A549 (cell line): Measurements from ENCODE around the gene SPATA46.

Source experiments
- CTCF ChIP-seq: fragments of >200 bp; sonication (Bioruptor Twin); formaldehyde crosslinking; IDR thresholded peaks from 3 replicates; pipeline ENCODE4 v1.5.1; 2016
- ELK1 ChIP-seq: fragments of 150-350 bp; IDR thresholded peaks from 2 replicates; pipeline ENCODE4 v1.6.1; 2014; ENCODE audit warnings: low read depth, mild to moderate bottlenecking, low read length
- FOXS1 ChIP-seq: fragments of 250-450 bp; sonication (Bioruptor Pico); IDR thresholded peaks from 2 replicates; pipeline ENCODE4 v1.5.0; 2020; ENCODE audit warnings: mild to moderate bottlenecking, moderate library complexity
- HMGXB4 ChIP-seq: fragments of 250-450 bp; sonication (Bioruptor Pico); IDR thresholded peaks from 2 replicates; pipeline ENCODE4 v1.5.0; 2021; ENCODE audit warnings: mild to moderate bottlenecking, moderate library complexity, borderline replicate concordance
- JUN ChIP-seq, 2 experiments: fragments of >200 bp; sonication (Bioruptor Twin); formaldehyde crosslinking; IDR thresholded peaks; 2 replicates in 1 of 2; 3 replicates in 1 of 2; pipeline ENCODE4 v1.6.1; 2016 to 2017
- KDM1A ChIP-seq: fragments of 200-600 bp; sonication (generic); IDR thresholded peaks from 2 replicates; pipeline ENCODE4 v1.6.1; 2016; ENCODE audit warnings: low read depth, mild to moderate bottlenecking
- MAZ ChIP-seq: fragments of 150-350 bp; IDR thresholded peaks from 2 replicates; pipeline ENCODE4 v1.6.1; 2014; ENCODE audit warnings: antibody characterized with exemption, low read depth, low read length, borderline replicate concordance
- POLR2A ChIP-seq: IDR thresholded peaks from 2 replicates; pipeline ENCODE4 v1.6.1; 2012; ENCODE audit warnings: mild to moderate bottlenecking, low read length
- RFX5 ChIP-seq: fragments of 450-650 bp; IDR thresholded peaks from 2 replicates; pipeline ENCODE4 v1.7.1; 2014; ENCODE audit warnings: antibody characterized with exemption, mild to moderate bottlenecking, moderate library complexity

- TF ChIP-seq KDM1A, result no peak
- TF ChIP-seq CTCF, result no peak
- no peak for TF ChIP-seq RFX5
- TF ChIP-seq POLR2A, result no peak
- TF ChIP-seq ELK1, result no peak
- TF ChIP-seq MAZ, result no peak
- no peak for TF ChIP-seq HMGXB4 (CRISPR knock-in tag)
- no peak for TF ChIP-seq FOXS1 (CRISPR knock-in tag)
- TF ChIP-seq JUN (IDR thresholded peaks at IDR 0.05), result no peak
These were observed 9.0 kb upstream of the SPATA46 start for GRCh38 chr1:162385702-162386101.
